Ovary (tissue), 9 donors: ENCODE results near the gene MAPKAPK2. TPM values are rescaled to one million over a fixed set of nuclear protein-coding genes. Genes with fewer than 3 reads are reported as not detected.

Experiments
- DNase-seq, 5 donors: peaks; one replicate each; pipeline ENCODE4 v3.0.0-alpha.2; 2019 to 2020
- H3K27ac ChIP-seq, 2 donors: fragments of 200-600 bp; one replicate each; pipeline versions ENCODE4 v1.5.1 to v1.8.0; 2019 to 2022
- H3K27me3 ChIP-seq: fragments of 200-600 bp; one replicate; pipeline ENCODE4 v1.8.0; 2022
- H3K36me3 ChIP-seq: fragments of 200-600 bp; sonication (generic); one replicate; pipeline ENCODE4 v1.5.1; 2019
- H3K4me1 ChIP-seq: one replicate; pipeline ENCODE4 v1.8.1; 2013; ENCODE audit warnings: mild to moderate bottlenecking, moderate library complexity; ENCODE audit not compliant: insufficient read depth
- H3K4me3 ChIP-seq: fragments of 200-600 bp; sonication (generic); one replicate; pipeline ENCODE4 v1.5.1; 2017
- H3K9me3 ChIP-seq, 2 donors: fragments of 200-600 bp in 1 of 2; sonication (generic) in 1 of 2; one replicate each; pipeline versions ENCODE4 v1.5.1 to v1.8.1; 2013 to 2019; ENCODE audit warnings: mild to moderate bottlenecking in 1 of 2, moderate library complexity in 1 of 2
- EP300 ChIP-seq: sonication (generic); formaldehyde crosslinking; IDR thresholded peaks from one replicate; pipeline ENCODE4 v1.6.1; 2017; ENCODE audit warnings: antibody characterized with exemption
- POLR2A ChIP-seq: fragments of 450-650 bp; IDR thresholded peaks from one replicate; pipeline ENCODE4 v1.6.1; 2017; ENCODE audit warnings: antibody characterized with exemption, mild to moderate bottlenecking, moderate library complexity
- WGBS, 3 donors: extraction: QIAGEN DNeasy Blood & Tissue Kit in 1 of 3; methylation state at CpG; one replicate each; pipeline versions ENCODE4 v1.1.5 to v1.1.7; 2013 to 2017; 5-methylcytosine and 5-hydroxymethylcytosine counted together
- intact Hi-C, 4 donors: fragments of 100-400 bp; cut with DNase I; formaldehyde crosslinking; loops; one replicate each; pipeline versions ENCODE4 v1.11.0 to v1.15.1; 2022 to 2023
- polyA plus RNA-seq, 2 donors: library from polyadenylated mRNA; stranded (reverse); fragments of 200-250 nt in 1 of 2; fragments of 350-450 nt in 1 of 2; fragmentation: Illumina TruSeq in 1 of 2; extraction: RNeasy Lipid Tissue Mini Kit (QIAGEN cat#74804) in 1 of 2; gene quantifications; one replicate each; pipeline ENCODE4 v1.2.3, GENCODE V29; 2013 to 2014
- total RNA-seq, 7 donors: library from RNA; depleted of rRNA in 2 of 7; stranded (reverse); fragments of >200 nt in 2 of 7; fragmentation: NEBNext Ultra II Directional in 3 of 7; extraction: Animal tissue kit (Norgen Biotek cat#: 25700) in 3 of 7; gene quantifications; one replicate each; pipeline versions ENCODE4 v1.1.0 to v1.2.4, GENCODE V29; 2016 to 2023
- TF ChIP-seq, protein P1 (sequence below), 3 donors: fragments of 450-650 bp in 2 of 3; fragments of 200-600 bp in 1 of 3; IDR thresholded peaks; one replicate each; pipeline versions ENCODE4 v1.5.1 to v1.8.0; 2016 to 2022; ENCODE audit warnings: antibody characterized with exemption in 3 of 3, mild to moderate bottlenecking in 1 of 3
- donor health status: DM: no; HTN: no; CAD: no; lungs with moderate emphysema.
- donor health status: DM: no; HTN: no; CAD: no.
- donor health status: Bipolar disorder and iron deficiency.
- donor health status: DM: yes; HTN: yes; CAD: no.
- donor health status: DM: no; HTN: no; CAD: no.
- donor health status: DM: yes; HTN: yes; CAD: no.

Gene MAPKAPK2
- total and polyA plus RNA-seq, 9 donors = 28.4 to 71.2 (median 64.7) TPM

DNA sequence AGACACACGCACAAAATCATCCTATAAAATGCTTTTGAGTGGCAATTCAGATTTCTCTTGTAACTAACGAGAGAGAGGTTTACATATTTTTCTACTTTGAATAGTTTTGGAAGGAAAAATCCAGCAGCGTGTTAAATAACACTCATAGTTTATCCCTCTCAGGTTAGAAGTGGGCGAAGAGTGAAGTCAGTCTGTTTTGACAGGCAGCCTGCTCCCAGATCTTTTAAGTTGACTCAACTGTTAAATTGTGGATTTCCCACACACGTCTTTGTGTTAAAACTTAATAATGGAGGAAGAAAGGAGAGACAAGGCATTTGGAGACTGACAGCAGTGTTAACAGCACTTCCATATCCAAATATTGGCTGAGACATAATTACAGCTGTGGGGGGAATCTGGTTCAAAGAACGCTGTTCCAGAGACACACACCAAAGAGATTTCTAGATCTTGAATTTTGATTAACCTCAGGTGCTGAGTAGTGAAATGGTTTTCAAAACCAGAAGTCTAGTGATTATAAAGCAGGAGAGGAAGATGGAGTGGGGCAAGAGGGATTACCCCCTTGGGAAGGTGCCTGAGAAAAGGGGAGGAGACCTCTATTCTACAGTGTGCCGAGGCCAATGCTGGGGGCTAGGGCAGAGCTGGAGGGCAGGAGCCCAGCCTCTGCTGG lies 2.7 kb downstream of the MAPKAPK2 start:
- peaks cover 31% of the 10 kb centered on the region for H3K4me1 ChIP-seq
- peak overlapping the region; percentile 66 for H3K4me3 ChIP-seq
- DNase-seq = no peak
- intact Hi-C loops = no loop called here
- no peaks in the 10 kb centered on the region for H3K27me3 ChIP-seq
- H3K9me3 ChIP-seq = no peaks in the 10 kb centered on the region
- no peak for TF ChIP-seq EP300
- TF ChIP-seq POLR2A = no peak
- TF ChIP-seq, protein P1, sequence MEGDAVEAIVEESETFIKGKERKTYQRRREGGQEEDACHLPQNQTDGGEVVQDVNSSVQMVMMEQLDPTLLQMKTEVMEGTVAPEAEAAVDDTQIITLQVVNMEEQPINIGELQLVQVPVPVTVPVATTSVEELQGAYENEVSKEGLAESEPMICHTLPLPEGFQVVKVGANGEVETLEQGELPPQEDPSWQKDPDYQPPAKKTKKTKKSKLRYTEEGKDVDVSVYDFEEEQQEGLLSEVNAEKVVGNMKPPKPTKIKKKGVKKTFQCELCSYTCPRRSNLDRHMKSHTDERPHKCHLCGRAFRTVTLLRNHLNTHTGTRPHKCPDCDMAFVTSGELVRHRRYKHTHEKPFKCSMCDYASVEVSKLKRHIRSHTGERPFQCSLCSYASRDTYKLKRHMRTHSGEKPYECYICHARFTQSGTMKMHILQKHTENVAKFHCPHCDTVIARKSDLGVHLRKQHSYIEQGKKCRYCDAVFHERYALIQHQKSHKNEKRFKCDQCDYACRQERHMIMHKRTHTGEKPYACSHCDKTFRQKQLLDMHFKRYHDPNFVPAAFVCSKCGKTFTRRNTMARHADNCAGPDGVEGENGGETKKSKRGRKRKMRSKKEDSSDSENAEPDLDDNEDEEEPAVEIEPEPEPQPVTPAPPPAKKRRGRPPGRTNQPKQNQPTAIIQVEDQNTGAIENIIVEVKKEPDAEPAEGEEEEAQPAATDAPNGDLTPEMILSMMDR (IDR thresholded peaks at IDR 0.05) = no peak
- no peaks in the 10 kb centered on the region for H3K36me3 ChIP-seq
- no peak overlapping the region for H3K27ac ChIP-seq
- 24 to 45% (median 30%) methylated on average over 7 of the region's 7 CpGs for WGBS, 3 donors

DNA sequence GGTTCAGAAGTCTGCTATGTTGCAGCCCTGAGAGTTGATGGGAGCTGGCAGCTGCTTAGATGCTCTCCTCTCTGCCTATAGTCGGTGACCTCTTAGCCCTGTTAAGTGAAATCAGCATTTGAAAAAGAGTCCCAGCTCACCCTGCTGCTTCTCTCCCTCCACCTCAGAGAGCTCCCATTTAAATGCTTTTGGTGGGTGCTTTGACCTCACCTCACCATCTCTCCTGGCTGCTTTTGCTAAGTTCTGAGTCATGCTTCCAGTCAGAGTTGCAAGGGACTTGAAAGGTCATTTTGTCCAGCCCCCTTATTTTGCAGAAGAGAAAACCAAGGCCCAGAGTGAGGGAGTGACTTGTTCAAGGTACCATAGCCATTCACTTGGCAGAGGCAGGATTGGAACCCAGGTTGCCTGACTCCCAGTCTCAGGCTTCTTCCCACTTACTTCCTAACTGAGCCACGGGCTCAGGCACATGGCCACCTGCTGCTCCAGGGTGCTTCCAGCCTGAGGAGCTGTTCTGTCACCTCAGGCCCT lies 3.3 kb downstream of the MAPKAPK2 start:
- H3K9me3 ChIP-seq = no peaks in the 10 kb centered on the region
- no peaks in the 10 kb centered on the region for H3K27me3 ChIP-seq
- no peak overlapping the region for H3K4me3 ChIP-seq
- intact Hi-C loops = no loop called here
- H3K4me1 ChIP-seq = peaks cover 37% of the 10 kb centered on the region
- H3K36me3 ChIP-seq = no peaks in the 10 kb centered on the region
- no peak overlapping the region for H3K27ac ChIP-seq
- TF ChIP-seq, protein P1 (IDR thresholded peaks at IDR 0.05) = no peak
- TF ChIP-seq EP300 (no peak), POLR2A (no peak)
- 63 to 67% (median 65%) methylated on average over 2 of the region's 2 CpGs for WGBS, 3 donors
- DNase-seq = no peak

DNA sequence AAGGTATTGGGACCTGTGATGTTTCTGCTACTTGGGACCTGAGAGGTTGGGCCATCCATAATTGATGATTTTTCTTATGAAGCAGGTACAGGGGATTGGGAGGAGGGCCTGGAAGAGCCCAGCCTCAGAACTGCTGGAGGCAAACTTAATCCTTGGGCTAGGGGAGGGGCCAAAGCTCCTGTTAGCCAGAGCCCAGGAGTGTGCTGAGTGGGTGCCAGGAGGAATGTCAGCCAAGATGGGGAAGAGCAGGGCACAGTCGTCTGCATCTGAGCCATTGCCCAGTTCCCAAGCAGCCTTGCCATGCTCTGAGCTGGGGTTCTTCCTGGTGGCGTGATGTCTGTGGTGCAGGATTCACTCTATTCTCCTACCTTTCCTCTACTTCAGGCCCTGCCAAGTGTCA lies 5.8 kb downstream of the MAPKAPK2 start:
- Histone ChIP-seq H3K27me3 (no peaks in the 10 kb centered on the region), H3K36me3 (no peaks in the 10 kb centered on the region), H3K4me1 (peaks cover 48% of the 10 kb centered on the region), H3K27ac (no peak overlapping the region), H3K4me3 (no peak overlapping the region), H3K9me3 (no peaks in the 10 kb centered on the region)
- DNase-seq = no peak
- WGBS, 3 donors = 53 to 64% (median 58%) methylated on average over 2 of the region's 2 CpGs
- intact Hi-C loops = no loop called here
- no peak for TF ChIP-seq POLR2A
- TF ChIP-seq, protein P1 (IDR thresholded peaks at IDR 0.05) = no peak
- TF ChIP-seq EP300 = no peak

DNA sequence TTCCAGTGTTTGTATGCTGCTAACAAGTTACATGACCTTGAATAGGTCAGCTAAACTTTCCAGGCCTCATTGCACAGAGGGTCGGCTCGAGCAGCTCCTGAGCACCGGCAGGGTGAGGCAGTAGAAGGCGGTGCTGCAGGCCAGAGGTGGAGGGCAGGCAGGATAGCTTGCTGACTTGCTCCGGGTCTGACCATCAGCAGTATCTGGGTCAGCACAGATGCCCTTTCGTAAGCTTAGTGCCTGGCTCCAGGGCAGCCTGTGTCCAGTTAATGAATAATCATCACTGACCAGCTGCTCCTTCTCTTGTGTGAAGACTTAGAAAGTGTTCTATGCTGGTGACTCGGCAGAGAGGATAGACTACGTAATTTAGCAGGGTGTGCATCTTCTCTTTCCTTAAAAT lies 6.9 kb downstream of the MAPKAPK2 start:
- Histone ChIP-seq H3K36me3 (no peaks in the 10 kb centered on the region), H3K4me1 (peaks cover 48% of the 10 kb centered on the region), H3K4me3 (no peak overlapping the region), H3K9me3 (no peaks in the 10 kb centered on the region), H3K27ac (peak overlapping the region in 1 of 2 donors; percentile 50), H3K27me3 (no peaks in the 10 kb centered on the region)
- intact Hi-C loops = no loop called here
- peak in 2 of 5 donors; percentile 36 to 55 for DNase-seq
- 12 to 15% (median 13%) methylated on average over 8 of the region's 8 CpGs for WGBS, 3 donors
- TF ChIP-seq EP300 = no peak
- TF ChIP-seq, protein P1 (IDR thresholded peaks at IDR 0.05) = no peak
- no peak for TF ChIP-seq POLR2A
